MCF 10A (cell line): Measurements from ENCODE around the gene GRIFIN. TPM values are rescaled to one million over a fixed set of nuclear protein-coding genes. Genes with fewer than 3 reads are reported as not detected.

ENCODE experiments used
- BruUV-seq: library from RNA; stranded (reverse); fragments of 400-500 nt; replicated peaks from 2 replicates; lab custom pipeline; 2021; lab: Mats Ljungman, UMichigan
- CTCF ChIA-PET: fragments of 300-600 bp; sonication (Branson Sonifier 250); formaldehyde crosslinking; extraction: SDS; loops from one replicate; lab custom pipeline; 2021; ENCODE audit warnings: antibody characterized with exemption, inconsistent platforms; lab: Yijun Ruan, JAX
- POLR2A ChIA-PET: fragments of 300-600, 350-650 bp; sonication (Branson Sonifier 250); formaldehyde crosslinking; extraction: SDS; loops from one replicate; lab custom pipeline; 2020; ENCODE audit warnings: antibody characterized with exemption, inconsistent platforms; lab: Yijun Ruan, JAX
- DNase-seq: peaks from one replicate; pipeline ENCODE4 v3.0.0-alpha.2; 2018; ENCODE audit not compliant: unreplicated experiment
- H3K27ac Mint-ChIP-seq: one replicate; pipeline ENCODE4 v1.8.0; 2022; ENCODE audit warnings: mild to moderate bottlenecking, low read depth, mixed read lengths; ENCODE audit not compliant: unreplicated experiment
- H3K27me3 Mint-ChIP-seq: one replicate; pipeline ENCODE4 v1.8.0; 2022; ENCODE audit warnings: mixed read lengths; ENCODE audit not compliant: insufficient read depth, unreplicated experiment
- H3K36me3 Mint-ChIP-seq: one replicate; pipeline ENCODE4 v1.8.0; 2022; ENCODE audit warnings: mild to moderate bottlenecking, moderate library complexity, mixed read lengths; ENCODE audit not compliant: insufficient read depth, unreplicated experiment
- H3K4me1 Mint-ChIP-seq: one replicate; pipeline ENCODE4 v1.8.0; 2022; ENCODE audit warnings: mixed read lengths; ENCODE audit not compliant: insufficient read depth, unreplicated experiment
- H3K4me3 Mint-ChIP-seq: one replicate; pipeline ENCODE4 v1.8.0; 2022; ENCODE audit warnings: mild to moderate bottlenecking, moderate library complexity, mixed read lengths; ENCODE audit not compliant: unreplicated experiment
- H3K9me3 Mint-ChIP-seq: one replicate; pipeline ENCODE4 v1.8.0; 2022; ENCODE audit warnings: mixed read lengths; ENCODE audit not compliant: unreplicated experiment
- CTCF ChIP-seq: fragments of 200-600 bp; IDR thresholded peaks from one replicate; pipeline ENCODE4 v1.8.0; 2022; ENCODE audit warnings: antibody characterized with exemption, mild to moderate bottlenecking; ENCODE audit not compliant: unreplicated experiment
- intact Hi-C: fragments of 100-400 bp; cut with micrococcal nuclease; formaldehyde crosslinking; loops from 2 replicates; pipeline ENCODE4 v1.14.1; 2022
- total RNA-seq: library from RNA; stranded (reverse); gene quantifications from 2 replicates; pipeline ENCODE4 v1.2.3, GENCODE V29; 2022

The GRIFIN gene
- total RNA-seq, 1 experiment from 2014 or later = not detected

- no peak overlapping the region for H3K27ac Mint-ChIP-seq
- H3K4me1 Mint-ChIP-seq = peaks cover 16% of the 10 kb centered on the region
- POLR2A ChIA-PET = interaction anchor here (0.8 to 1.5 kb wide), 3 partner anchors 9 to 39 kb away, joined by 3 to 4 read pairs (median 3); no protein-coding TSS in a partner anchor
- no peaks in the 10 kb centered on the region for H3K9me3 Mint-ChIP-seq
- H3K36me3 Mint-ChIP-seq = no peaks in the 10 kb centered on the region
- no peaks in the 10 kb centered on the region for H3K27me3 Mint-ChIP-seq
- no peak for TF ChIP-seq CTCF
- BruUV-seq = no TSS peak
- intact Hi-C loops = loop anchor here (5.0 kb wide), 1 partner anchor 36 kb away; the partner anchor contains the start of genes BRAT1 and IQCE
- DNase-seq = no peak
- CTCF ChIA-PET = interaction anchor here (0.5 to 0.6 kb wide), 2 partner anchors 45 to 346 kb away, joined by 4 to 5 read pairs; no protein-coding TSS in a partner anchor
- H3K4me3 Mint-ChIP-seq = peak overlapping the region; percentile 70
Observed at GRCh38 chr7:2521341-2521745, 45.1 kb upstream of the GRIFIN start.

- CTCF ChIA-PET = interaction anchor here (0.5 to 0.6 kb wide), 2 partner anchors 45 to 346 kb away, joined by 4 to 5 read pairs; no protein-coding TSS in a partner anchor
- H3K9me3 Mint-ChIP-seq = no peaks in the 10 kb centered on the region
- intact Hi-C loops = loop anchor here (5.0 kb wide), 1 partner anchor 36 kb away; the partner anchor contains the start of genes BRAT1 and IQCE
- H3K4me1 Mint-ChIP-seq = peaks cover 16% of the 10 kb centered on the region
- no peaks in the 10 kb centered on the region for H3K36me3 Mint-ChIP-seq
- BruUV-seq = no TSS peak
- no peak overlapping the region for H3K27ac Mint-ChIP-seq
- POLR2A ChIA-PET = interaction anchor here (0.6 to 1.5 kb wide), 5 partner anchors 10 to 152 kb away, joined by 3 to 5 read pairs (median 3); partner anchors contain the start of gene BRAT1
- H3K27me3 Mint-ChIP-seq = no peaks in the 10 kb centered on the region
- TF ChIP-seq CTCF = no peak
- DNase-seq = peak; percentile 26
- peak overlapping the region; percentile 75 for H3K4me3 Mint-ChIP-seq
Observed at GRCh38 chr7:2520761-2521290, 44.6 kb upstream of the GRIFIN start.

GRCh38 chr7:2520131-2520760, 44.0 kb upstream of the GRIFIN start:
- CTCF ChIA-PET = interaction anchor here (0.7 kb wide), 1 partner anchor 44 kb away, joined by 3 read pairs; no protein-coding TSS in a partner anchor
- H3K4me1 Mint-ChIP-seq = peaks cover 16% of the 10 kb centered on the region
- intact Hi-C loops = loop anchor here (5.0 kb wide), 1 partner anchor 37 kb away; the partner anchor contains the start of genes BRAT1 and IQCE

More at GRCh38 chr7:2520131-2520760, 44.0 kb upstream of the GRIFIN start:
- DNase-seq = peak; percentile 30
- H3K36me3 Mint-ChIP-seq = no peaks in the 10 kb centered on the region
- no peaks in the 10 kb centered on the region for H3K9me3 Mint-ChIP-seq
- peak overlapping the region; percentile 75 for H3K4me3 Mint-ChIP-seq
- H3K27me3 Mint-ChIP-seq = no peaks in the 10 kb centered on the region
- POLR2A ChIA-PET = interaction anchor here (0.6 to 1.5 kb wide), 4 partner anchors 10 to 153 kb away, joined by 3 to 5 read pairs (median 4); partner anchors contain the start of gene BRAT1
- no peak for TF ChIP-seq CTCF
- TSS peak; percentile 59 for BruUV-seq
- no peak overlapping the region for H3K27ac Mint-ChIP-seq
